Activated CD8-positive, alpha-beta T cell treated with anti-CD3 and anti-CD28 coated beads, Interleukin-2, amount 10 ng/mL, durations not matched to agents 7 days and 5 days (primary cell): ENCODE data around the gene EFCAB11. TPM values are rescaled to one million over a fixed set of nuclear protein-coding genes. Genes with fewer than 3 reads are reported as not detected.

Experiments used
- ATAC-seq: fragments of 150-1000 bp; cut with Tn5 transposase; one replicate; pipeline ENCODE4 v1.10.0; 2021; ENCODE audit warnings: moderate library complexity
- CTCF ChIA-PET: fragments of 350-600 bp; sonication (Branson Sonifier 250); formaldehyde crosslinking; loops from one replicate; lab custom pipeline; 2021; ENCODE audit warnings: antibody characterized with exemption; lab: Charles Lee
- POLR2A ChIA-PET: fragments of 350-600 bp; sonication (Branson Sonifier 250); formaldehyde crosslinking; loops from one replicate; lab custom pipeline; 2021; ENCODE audit warnings: antibody characterized with exemption; lab: Charles Lee
- DNase-seq: peaks from one replicate; pipeline ENCODE4 v3.0.0-alpha.2; 2020
- H3K27ac Mint-ChIP-seq: one replicate; pipeline ENCODE4 v1.8.0; 2021; ENCODE audit warnings: mild to moderate bottlenecking, mixed read lengths
- H3K27me3 Mint-ChIP-seq: one replicate; pipeline ENCODE4 v1.8.0; 2021; ENCODE audit warnings: low read depth, mixed read lengths
- H3K36me3 Mint-ChIP-seq: one replicate; pipeline ENCODE4 v1.8.0; 2021; ENCODE audit warnings: low read depth, mixed read lengths
- H3K4me1 Mint-ChIP-seq: one replicate; pipeline ENCODE4 v1.8.0; 2021; ENCODE audit warnings: low read depth, mixed read lengths
- H3K4me3 Mint-ChIP-seq: one replicate; pipeline ENCODE4 v1.8.0; 2021; ENCODE audit warnings: mild to moderate bottlenecking, mixed read lengths
- H3K9me3 Mint-ChIP-seq: one replicate; pipeline ENCODE4 v1.8.0; 2022; ENCODE audit warnings: mixed read lengths; ENCODE audit not compliant: insufficient read depth
- total RNA-seq, 2 experiments: library from RNA; stranded (reverse); gene quantifications; one replicate each; pipeline ENCODE4 v1.2.3, GENCODE V29; 2021

Gene EFCAB11
- total RNA-seq, 2 experiments from 2014 or later = 9.8 to 11.9 TPM

DNA sequence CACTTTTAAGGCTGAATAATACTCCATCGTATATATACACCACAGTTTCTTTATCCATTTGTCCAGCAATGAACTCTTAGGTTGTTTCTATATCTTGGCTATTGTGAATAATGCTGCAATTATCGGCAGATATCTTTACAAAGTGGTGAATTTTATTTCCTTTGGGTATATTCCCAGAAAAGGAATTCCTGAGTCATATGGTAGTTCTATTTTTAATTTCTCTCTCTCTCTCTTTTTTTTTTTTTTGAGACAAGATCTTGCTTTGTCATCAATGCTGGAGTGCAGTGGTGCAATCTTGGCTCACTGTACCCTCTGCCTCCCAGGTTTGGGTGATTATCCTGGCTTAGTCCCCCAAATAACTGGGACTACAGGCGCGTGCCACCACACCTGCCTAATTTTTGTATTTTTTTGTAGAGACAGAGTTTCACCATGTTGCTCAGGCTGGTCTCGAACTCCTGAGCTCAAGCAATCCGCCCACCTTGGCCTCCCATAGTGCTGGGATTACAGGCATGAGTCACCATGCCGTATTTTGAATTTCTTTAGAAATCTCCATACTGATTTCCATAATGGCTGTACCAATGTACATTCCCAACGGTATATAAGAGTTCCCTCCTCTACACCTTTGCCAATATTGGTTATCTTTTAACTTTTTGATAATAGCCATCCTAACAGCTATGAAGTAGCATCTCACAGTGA is 98.4 kb downstream of the EFCAB11 start:
- ChIA-PET CTCF (no interaction called here), POLR2A (no interaction called here)
- peaks cover 8% of the 10 kb centered on the region for H3K27me3 Mint-ChIP-seq
- ATAC-seq = no peak
- no peaks in the 10 kb centered on the region for H3K36me3 Mint-ChIP-seq
- no peak overlapping the region for H3K4me3 Mint-ChIP-seq
- no peak overlapping the region for H3K27ac Mint-ChIP-seq
- H3K9me3 Mint-ChIP-seq = no peaks in the 10 kb centered on the region
- H3K4me1 Mint-ChIP-seq = no peaks in the 10 kb centered on the region
- no peak for DNase-seq

GRCh38 chr14:89853936-89854693 is 100.4 kb downstream of the EFCAB11 start:
- H3K36me3 Mint-ChIP-seq = no peaks in the 10 kb centered on the region
- POLR2A ChIA-PET = no interaction called here

GRCh38 chr14:89851106-89851505 is 103.4 kb downstream of the EFCAB11 start:
- ATAC-seq (no peak), DNase-seq (no peak)
- Mint-ChIP-seq H3K9me3 (no peaks in the 10 kb centered on the region), H3K4me1 (no peaks in the 10 kb centered on the region), H3K27me3 (peaks cover 9% of the 10 kb centered on the region), H3K27ac (no peak overlapping the region), H3K4me3 (no peak overlapping the region), H3K36me3 (no peaks in the 10 kb centered on the region)
- ChIA-PET POLR2A (no interaction called here), CTCF (no interaction called here)

More at GRCh38 chr14:89853936-89854693, 100.4 kb downstream of the EFCAB11 start:
- CTCF ChIA-PET = no interaction called here
- peaks cover 5% of the 10 kb centered on the region for H3K27me3 Mint-ChIP-seq
- ATAC-seq (no peak), DNase-seq (no peak)
- no peaks in the 10 kb centered on the region for H3K9me3 Mint-ChIP-seq
- H3K4me3 Mint-ChIP-seq = no peak overlapping the region
- no peaks in the 10 kb centered on the region for H3K4me1 Mint-ChIP-seq
- H3K27ac Mint-ChIP-seq = no peak overlapping the region

GRCh38 chr14:89849931-89850330 is 104.6 kb downstream of the EFCAB11 start:
- no peak overlapping the region for H3K27ac Mint-ChIP-seq
- ATAC-seq = no peak

DNA sequence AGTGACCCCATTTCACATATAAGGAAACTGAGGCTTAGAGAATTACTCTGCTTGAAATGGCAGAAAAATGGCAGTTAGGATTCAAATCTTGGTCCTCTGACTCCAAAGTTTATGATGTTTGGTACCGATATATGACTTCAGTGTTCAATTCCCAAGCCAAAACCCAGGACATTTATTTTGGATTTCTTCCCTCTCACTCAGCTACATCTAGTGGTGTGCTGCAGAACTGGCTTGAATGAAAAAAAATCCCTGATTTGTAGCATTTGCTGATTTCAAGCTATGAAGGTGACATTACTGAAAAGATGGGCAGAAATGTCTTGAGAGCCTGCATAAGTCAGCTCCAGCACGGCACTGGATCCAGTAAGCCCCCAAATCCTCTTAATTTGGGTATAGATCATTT is 106.4 kb downstream of the EFCAB11 start:
- Mint-ChIP-seq H3K27me3 (peaks cover 9% of the 10 kb centered on the region), H3K27ac (no peak overlapping the region), H3K36me3 (no peaks in the 10 kb centered on the region), H3K4me3 (no peak overlapping the region), H3K9me3 (no peaks in the 10 kb centered on the region), H3K4me1 (no peaks in the 10 kb centered on the region)
- POLR2A ChIA-PET = no interaction called here
- no peak for DNase-seq
- CTCF ChIA-PET = no interaction called here
- no peak for ATAC-seq

More at GRCh38 chr14:89849931-89850330, 104.6 kb downstream of the EFCAB11 start:
- POLR2A ChIA-PET = no interaction called here
- Mint-ChIP-seq H3K36me3 (no peaks in the 10 kb centered on the region), H3K27me3 (peaks cover 9% of the 10 kb centered on the region), H3K4me3 (no peak overlapping the region), H3K4me1 (no peaks in the 10 kb centered on the region), H3K9me3 (no peaks in the 10 kb centered on the region)
- DNase-seq = no peak
- CTCF ChIA-PET = no interaction called here

- H3K27ac Mint-ChIP-seq = no peak overlapping the region
- ChIA-PET CTCF (interaction anchor here (0.8 kb wide), 1 partner anchor 38 kb away, joined by 3 read pairs; no protein-coding TSS in a partner anchor), POLR2A (interaction anchor here (0.6 kb wide), 1 partner anchor 525 kb away, joined by 3 read pairs; no protein-coding TSS in a partner anchor)
- H3K4me3 Mint-ChIP-seq = no peak overlapping the region
- H3K27me3 Mint-ChIP-seq = peaks cover 7% of the 10 kb centered on the region
- H3K36me3 Mint-ChIP-seq = no peaks in the 10 kb centered on the region
- H3K9me3 Mint-ChIP-seq = no peaks in the 10 kb centered on the region
- ATAC-seq (no peak), DNase-seq (no peak)
- H3K4me1 Mint-ChIP-seq = no peaks in the 10 kb centered on the region
These were observed 109.2 kb downstream of the EFCAB11 start for GRCh38 chr14:89845346-89845745.

GRCh38 chr14:89844508-89844907 is 110.0 kb downstream of the EFCAB11 start:
- H3K27ac Mint-ChIP-seq = no peak overlapping the region
- H3K4me3 Mint-ChIP-seq = no peak overlapping the region
- H3K27me3 Mint-ChIP-seq = peaks cover 7% of the 10 kb centered on the region
- ATAC-seq (no peak), DNase-seq (no peak)
- ChIA-PET POLR2A (no interaction called here), CTCF (interaction anchor here (0.8 kb wide), 1 partner anchor 37 kb away, joined by 3 read pairs; no protein-coding TSS in a partner anchor)
- H3K4me1 Mint-ChIP-seq = no peaks in the 10 kb centered on the region
- no peaks in the 10 kb centered on the region for H3K9me3 Mint-ChIP-seq
- no peaks in the 10 kb centered on the region for H3K36me3 Mint-ChIP-seq

- H3K4me3 Mint-ChIP-seq = no peak overlapping the region
- ATAC-seq (no peak), DNase-seq (no peak)
- no peaks in the 10 kb centered on the region for H3K4me1 Mint-ChIP-seq
- H3K27me3 Mint-ChIP-seq = peaks cover 8% of the 10 kb centered on the region
- no peak overlapping the region for H3K27ac Mint-ChIP-seq
- no peaks in the 10 kb centered on the region for H3K36me3 Mint-ChIP-seq
- no peaks in the 10 kb centered on the region for H3K9me3 Mint-ChIP-seq
- POLR2A ChIA-PET = no interaction called here
- CTCF ChIA-PET = no interaction called here
These were observed 111.7 kb downstream of the EFCAB11 start for GRCh38 chr14:89842837-89843236.

- POLR2A ChIA-PET = no interaction called here
- Mint-ChIP-seq H3K27me3 (peaks cover 8% of the 10 kb centered on the region), H3K4me1 (no peaks in the 10 kb centered on the region), H3K9me3 (no peaks in the 10 kb centered on the region), H3K27ac (no peak overlapping the region), H3K4me3 (no peak overlapping the region), H3K36me3 (no peaks in the 10 kb centered on the region)
- ATAC-seq (no peak), DNase-seq (no peak)
- CTCF ChIA-PET = no interaction called here
These were observed 112.7 kb downstream of the EFCAB11 start for GRCh38 chr14:89841851-89842250.

- H3K27ac Mint-ChIP-seq = no peak overlapping the region
- no peak overlapping the region for H3K4me3 Mint-ChIP-seq
- CTCF ChIA-PET = no interaction called here
- peaks cover 6% of the 10 kb centered on the region for H3K27me3 Mint-ChIP-seq
- no peaks in the 10 kb centered on the region for H3K4me1 Mint-ChIP-seq
- POLR2A ChIA-PET = no interaction called here
- no peak for DNase-seq
- no peaks in the 10 kb centered on the region for H3K9me3 Mint-ChIP-seq
- H3K36me3 Mint-ChIP-seq = no peaks in the 10 kb centered on the region
- no peak for ATAC-seq
These were observed 117.6 kb downstream of the EFCAB11 start for GRCh38 chr14:89836830-89837469.

GRCh38 chr14:89833661-89834060 is 120.9 kb downstream of the EFCAB11 start:
- Mint-ChIP-seq H3K4me1 (no peaks in the 10 kb centered on the region), H3K27ac (no peak overlapping the region), H3K36me3 (no peaks in the 10 kb centered on the region), H3K27me3 (peaks cover 2% of the 10 kb centered on the region), H3K9me3 (no peaks in the 10 kb centered on the region), H3K4me3 (no peak overlapping the region)
- ChIA-PET POLR2A (no interaction called here), CTCF (no interaction called here)
- no peak for ATAC-seq
- DNase-seq = no peak

- Mint-ChIP-seq H3K27ac (no peak overlapping the region), H3K9me3 (no peaks in the 10 kb centered on the region), H3K36me3 (no peaks in the 10 kb centered on the region), H3K27me3 (peaks cover 2% of the 10 kb centered on the region), H3K4me3 (no peak overlapping the region), H3K4me1 (no peaks in the 10 kb centered on the region)
- ATAC-seq (no peak), DNase-seq (no peak)
- ChIA-PET POLR2A (no interaction called here), CTCF (no interaction called here)
These were observed 121.4 kb downstream of the EFCAB11 start for GRCh38 chr14:89833120-89833532.
